ENCODE data around the gene GPC6.

The GPC6 gene

GRCh38 chr13:93708308-93709075 lies 481.9 kb downstream of the GPC6 start:
- no peak for DNase-seq

DNA sequence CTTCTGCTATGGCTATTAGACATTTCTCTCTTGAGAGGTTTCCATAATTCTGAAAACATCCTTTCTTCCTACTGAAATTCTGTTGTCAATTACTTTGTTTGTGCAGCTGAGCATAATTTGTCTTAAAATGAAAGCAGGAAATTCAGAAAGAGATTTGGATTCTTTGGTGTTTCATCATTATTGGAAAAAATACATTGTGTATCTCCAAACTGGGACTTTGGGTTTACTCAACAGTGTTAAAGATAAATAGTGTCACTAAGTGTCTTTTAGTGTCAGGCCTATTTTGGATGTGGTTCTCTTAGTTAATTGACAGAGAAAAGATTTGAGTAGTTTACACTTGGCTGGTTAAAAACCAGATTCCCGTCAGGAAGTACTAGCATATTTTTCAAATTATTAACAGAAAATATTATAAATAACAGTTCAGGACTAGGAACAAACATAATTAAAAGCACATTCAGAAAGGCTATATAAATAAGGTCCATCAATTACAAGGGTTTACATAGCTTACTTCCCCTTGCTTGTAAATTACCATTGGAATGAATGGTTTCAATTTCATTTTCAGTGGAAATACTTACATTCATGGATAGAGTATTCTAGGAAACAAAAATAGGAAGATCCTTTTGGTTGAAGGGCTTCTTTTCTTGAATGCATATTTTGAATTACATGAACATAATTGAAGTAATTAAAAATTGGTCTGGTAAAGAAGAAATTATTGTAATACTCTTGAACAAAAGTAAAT lies 483.1 kb downstream of the GPC6 start:
- DNase-seq, result no peak

DNA sequence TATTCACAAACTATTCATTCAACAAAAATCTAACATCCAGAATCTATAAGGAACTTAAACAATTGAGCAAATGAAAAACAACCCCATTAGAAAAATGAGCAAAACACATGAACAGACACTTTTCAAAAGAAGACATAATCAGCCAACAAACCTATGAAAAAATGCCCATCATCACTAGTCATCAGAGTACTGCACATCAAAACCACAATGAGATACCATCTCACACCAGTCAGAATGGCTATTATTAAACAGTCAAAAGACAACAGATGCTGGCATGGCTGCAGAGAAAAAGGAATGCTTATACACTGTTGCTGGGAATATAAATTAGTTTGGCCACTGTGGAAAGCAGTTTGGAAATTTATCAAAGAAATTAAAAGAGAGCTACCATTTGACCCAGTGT lies 487.6 kb downstream of the GPC6 start:
- DNase-seq, result no peak

- no peak for DNase-seq
Measured at GRCh38 chr13:93715866-93716265, 489.3 kb downstream of the GPC6 start.

DNA sequence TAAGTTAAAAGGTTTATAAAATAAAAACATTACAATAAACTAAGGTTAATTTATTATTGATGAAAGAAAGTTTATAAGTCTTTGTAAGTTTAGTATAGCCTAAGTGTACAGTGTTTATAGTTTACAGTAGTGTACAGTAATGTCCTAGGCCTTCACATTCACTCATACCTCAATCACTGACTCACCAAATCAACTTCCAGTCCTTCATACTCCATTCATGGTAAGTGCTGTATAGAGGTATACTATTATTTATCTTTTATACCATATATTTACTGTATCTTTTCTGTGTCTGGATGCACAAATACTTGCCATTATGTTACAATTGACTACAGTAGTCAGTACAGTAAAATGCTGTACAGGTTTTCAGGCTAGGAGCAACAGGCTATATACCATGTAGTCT lies 490.0 kb downstream of the GPC6 start:
- no peak for DNase-seq

GRCh38 chr13:93721483-93721882 lies 494.9 kb downstream of the GPC6 start:
- no peak for DNase-seq

GRCh38 chr13:93723316-93723715 lies 496.7 kb downstream of the GPC6 start:
- no peak for DNase-seq

DNA sequence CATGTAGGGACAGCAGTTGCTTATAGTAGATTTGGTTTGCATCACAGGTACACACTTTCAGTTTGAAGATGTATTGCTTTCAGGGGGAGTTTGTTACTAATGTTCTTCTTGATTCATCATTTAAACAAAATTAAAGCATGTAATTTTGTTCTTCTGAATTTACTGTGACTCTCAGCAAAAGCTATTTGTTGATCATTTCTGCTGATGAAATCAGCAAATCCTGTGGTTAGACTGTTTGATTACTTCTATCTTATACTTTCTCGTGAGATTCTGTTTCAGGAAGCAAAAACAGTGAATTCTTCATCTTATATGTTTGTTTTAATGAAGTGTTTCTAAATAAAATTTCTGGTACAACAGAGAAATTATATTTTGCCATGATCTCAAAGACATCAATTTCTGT lies 497.6 kb downstream of the GPC6 start:
- no peak for DNase-seq

DNA sequence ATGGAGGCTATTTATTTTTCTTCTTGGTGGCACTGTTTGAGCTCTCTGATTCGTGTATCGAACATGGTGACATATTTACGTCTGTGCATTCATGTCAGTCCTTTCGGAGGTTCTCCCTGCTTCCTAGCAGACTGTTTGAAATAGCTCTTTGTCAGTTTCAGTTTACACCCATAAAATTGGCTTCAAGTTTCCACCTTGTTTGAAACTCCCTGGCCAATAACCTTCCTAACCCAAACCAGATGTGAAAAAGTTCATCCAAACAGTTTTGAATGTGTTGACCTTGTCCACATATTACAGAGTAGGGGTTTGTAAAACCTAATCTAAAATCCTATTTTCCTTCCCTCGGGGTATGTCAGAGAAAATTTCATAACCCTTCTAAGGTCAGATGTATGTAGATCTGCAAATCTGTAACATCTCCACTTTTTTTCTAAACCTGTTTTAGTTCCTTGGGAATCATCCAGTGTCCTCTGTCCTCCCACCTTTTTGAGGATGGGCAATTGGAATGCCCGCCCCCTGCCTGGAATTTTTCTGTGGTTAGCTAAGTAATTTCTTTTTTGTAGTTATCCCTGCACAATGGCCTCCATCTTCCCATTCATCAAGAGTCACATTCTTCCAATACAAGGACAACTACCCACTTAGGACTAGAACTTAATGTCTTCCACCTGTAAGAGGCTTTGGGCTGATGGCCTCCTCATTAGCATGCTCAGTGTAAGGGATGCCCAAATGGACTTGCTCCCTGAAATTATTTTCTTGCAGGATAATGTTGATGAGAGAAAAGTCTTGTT lies 499.8 kb downstream of the GPC6 start:
- no peak for DNase-seq

DNA sequence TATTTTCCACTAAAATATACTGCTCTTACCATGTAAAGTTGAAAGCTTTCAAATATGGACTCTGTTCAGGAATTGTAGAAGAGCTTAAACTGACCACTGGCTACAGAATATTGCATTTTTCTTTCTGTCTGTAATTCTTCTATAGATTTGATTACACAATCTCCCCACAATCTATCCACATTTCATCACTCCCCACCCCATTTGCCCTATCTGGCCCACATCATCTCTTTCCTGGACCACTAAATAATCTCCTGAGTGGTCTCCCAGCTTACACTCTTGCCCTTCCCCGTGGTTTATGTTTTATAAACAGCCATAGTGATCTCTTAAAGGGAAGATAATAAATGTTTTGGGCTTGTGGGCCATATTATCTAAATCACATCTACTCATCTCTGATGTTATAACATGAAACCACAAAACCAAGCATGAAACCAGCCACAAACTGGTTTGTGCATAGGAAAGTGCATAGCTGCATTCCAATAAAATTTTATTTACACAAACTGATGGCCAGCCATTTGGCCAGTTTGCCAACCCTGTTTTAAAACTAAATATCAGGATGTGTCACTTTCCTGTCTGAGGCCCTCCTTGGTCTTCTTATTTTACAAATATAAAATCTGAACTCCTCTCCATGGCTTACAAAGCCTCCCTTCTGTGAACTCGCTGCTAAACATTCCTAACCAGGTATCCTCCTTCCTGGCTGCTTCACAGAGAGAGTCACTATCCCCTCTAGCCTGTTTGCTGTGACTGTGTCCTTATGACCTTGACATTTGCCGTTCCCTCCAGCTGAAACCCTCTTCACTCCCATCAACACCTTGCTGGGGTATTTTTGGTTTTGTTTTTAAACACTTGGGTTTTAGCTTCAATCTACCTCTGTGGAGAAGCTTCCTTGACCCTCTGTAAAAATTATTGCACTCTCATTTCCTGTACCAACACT lies 500.9 kb downstream of the GPC6 start:
- DNase-seq, result no peak

- DNase-seq, result no peak
Measured at GRCh38 chr13:93729383-93729782, 502.8 kb downstream of the GPC6 start.

GRCh38 chr13:93730780-93731179 lies 504.2 kb downstream of the GPC6 start:
- DNase-seq, result no peak

- DNase-seq, result no peak
Measured at GRCh38 chr13:93732186-93732585, 505.6 kb downstream of the GPC6 start.

DNA sequence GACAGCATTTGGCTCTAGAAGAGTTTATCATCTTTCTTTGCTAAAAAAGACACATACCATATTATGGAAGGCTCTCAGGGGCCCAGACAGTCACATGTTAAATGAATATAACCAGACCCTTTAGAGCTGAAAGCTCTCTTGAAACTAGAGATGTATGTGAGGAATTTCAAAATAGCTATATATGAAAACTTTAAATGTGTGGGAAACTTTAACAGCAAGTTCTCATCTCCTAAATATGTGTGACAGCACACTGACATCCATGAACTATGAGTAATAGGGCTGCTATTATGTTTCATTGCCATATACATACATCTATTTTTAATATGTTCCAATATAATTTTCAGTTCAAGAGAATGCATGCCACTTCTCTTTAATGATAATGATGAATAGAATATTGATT lies 509.5 kb downstream of the GPC6 start:
- DNase-seq, result no peak

DNA sequence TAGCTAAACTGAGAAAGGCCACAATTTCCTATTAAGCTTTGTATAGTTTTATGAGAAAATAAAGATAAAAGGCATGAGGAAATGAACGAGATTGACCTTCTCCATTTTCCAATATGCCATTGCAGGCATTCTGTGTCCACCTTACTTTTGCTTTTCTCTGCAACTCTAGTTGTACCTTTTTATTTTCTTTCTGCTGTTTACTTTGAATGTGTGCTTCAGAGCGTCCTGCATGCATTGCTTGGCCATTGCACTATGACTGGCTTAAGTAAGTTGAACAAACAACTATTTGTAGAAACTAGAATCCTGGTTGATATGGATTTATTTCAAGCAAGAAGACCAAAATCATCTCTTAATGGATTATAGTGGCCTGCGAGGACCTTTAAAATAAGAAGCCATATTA lies 510.3 kb downstream of the GPC6 start:
- DNase-seq, result no peak

- DNase-seq, result no peak
Measured at GRCh38 chr13:93740334-93740733, 513.7 kb downstream of the GPC6 start.

DNA sequence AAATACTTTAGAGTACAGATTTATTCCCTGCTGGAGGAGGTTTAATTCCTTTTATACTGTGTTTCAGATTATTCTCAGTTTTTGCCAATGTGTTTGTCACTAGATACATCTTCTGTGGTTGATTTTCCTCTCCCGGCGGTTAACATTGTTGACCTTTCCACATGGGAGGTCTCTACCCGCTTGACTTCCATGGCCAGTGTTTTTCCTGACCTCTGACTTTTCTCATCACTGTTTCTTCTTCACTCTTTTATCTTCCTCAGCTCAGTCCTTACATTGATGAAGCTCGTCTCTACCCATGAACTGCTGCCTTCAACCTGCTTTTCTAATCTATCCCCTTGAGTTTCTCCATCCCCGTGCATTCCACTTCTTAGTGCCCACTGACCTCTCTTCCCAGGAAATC lies 517.4 kb downstream of the GPC6 start:
- no peak for DNase-seq

DNA sequence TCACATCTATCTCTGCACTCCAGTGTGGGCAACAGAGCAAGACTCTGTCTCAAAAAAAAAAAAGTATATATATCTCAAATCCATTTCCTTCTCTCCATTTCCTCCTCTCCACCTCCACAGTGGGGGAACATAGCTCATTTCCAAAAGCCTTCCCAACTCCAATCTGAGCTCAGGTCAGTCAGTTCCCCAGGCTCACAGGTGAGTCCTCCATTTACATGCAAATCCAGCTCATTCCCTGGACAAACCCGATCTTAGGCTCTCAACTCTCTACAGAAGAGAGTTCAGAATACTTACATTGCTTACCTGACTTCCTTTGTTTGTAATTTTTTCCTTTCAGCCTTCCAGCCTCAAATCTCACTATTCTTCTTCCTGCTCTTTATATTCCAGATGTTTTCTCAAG lies 518.3 kb downstream of the GPC6 start:
- no peak for DNase-seq

- no peak for DNase-seq
Measured at GRCh38 chr13:93745884-93746283, 519.3 kb downstream of the GPC6 start.

- DNase-seq, result no peak
Measured at GRCh38 chr13:93746589-93746988, 520.0 kb downstream of the GPC6 start.

GRCh38 chr13:93750676-93751075 lies 524.1 kb downstream of the GPC6 start:
- DNase-seq, result no peak

DNA sequence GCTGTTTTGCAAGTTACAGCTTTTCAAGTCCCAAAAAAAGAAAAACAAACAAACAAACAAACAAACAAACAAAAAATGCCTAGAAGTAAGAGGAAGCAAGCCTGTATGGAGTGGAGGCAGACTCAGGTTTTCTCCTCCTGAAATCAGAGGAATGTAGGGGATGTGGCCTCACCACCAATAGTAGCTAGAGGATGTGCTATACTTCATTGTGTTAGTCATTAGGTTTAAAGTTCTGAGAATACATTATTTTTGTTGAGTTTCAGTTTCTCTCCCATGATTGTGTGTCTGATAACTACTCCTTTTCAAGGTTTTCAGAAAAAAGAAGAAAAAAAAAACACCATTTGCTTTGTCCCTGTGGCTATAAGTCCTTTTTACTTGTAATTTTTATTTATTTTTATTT lies 524.5 kb downstream of the GPC6 start:
- DNase-seq, result no peak

GRCh38 chr13:93752541-93752940 lies 525.9 kb downstream of the GPC6 start:
- DNase-seq, result no peak
